Measurements from ENCODE around the gene USP11.

Gene USP11

DNA sequence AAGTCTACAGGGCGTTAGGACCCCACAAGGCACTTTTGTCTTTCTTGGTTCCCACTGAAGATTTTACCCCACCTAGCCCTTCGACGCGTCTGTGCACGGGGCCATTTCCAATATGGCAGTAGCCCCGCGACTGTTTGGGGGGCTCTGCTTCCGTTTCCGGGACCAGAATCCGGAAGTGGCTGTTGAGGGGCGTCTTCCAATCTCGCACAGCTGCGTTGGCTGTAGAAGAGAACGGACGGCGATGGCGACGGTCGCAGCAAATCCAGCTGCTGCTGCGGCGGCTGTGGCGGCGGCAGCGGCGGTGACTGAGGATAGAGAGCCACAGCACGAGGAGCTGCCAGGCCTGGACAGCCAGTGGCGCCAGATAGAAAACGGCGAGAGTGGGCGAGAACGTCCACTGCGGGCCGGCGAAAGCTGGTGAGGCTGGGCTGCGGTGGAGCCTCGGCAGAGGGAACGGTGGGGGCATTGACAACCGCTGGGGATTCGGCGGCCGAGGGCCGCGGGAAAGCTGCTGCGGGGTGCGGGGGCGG lies at the start of gene USP11:
USP11 (plus strand) TSS at position 207 of the 530 bp plus-strand sequence; CDS start at position 242, 35 bp downstream.
- DNase-seq: peak; percentile 72

DNA sequence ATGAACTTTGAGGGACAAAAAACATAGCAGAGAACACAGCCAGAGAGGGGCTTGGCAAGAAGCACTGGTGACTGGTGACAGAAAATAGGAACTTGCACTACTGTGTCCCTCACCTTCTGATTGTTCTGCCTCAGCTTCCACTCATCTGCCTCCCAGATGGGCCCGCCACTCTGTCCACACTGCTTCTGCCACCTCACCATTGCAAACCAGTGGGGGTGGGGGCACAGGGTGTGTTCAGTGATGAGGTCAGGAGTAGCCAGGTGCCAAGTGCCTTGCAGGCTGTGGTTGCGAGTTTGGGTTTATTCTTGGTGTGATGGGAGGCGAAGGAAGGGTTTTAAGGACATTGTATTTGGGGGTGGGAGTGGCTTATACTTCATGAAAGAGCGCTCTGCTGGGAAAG lies 48.3 kb upstream of the USP11 start:
- DNase-seq: no peak

DNA sequence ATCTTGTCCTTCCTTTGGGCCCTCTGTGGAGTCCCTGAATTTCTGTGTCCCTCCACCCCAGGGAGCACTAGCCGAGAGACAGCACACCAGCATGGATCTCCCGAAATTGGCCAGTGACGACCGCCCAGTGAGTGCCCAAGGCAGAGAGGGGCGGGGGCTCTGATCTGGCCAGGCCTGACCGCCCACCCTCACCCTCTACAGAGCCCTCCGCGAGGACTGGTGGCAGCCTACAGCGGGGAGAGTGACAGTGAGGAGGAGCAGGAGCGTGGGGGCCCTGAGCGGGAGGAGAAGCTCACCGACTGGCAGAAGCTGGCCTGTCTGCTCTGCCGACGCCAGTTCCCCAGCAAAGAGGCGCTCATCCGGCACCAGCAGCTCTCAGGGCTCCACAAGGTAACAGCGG lies 47.6 kb upstream of the USP11 start:
- no peak for DNase-seq

DNA sequence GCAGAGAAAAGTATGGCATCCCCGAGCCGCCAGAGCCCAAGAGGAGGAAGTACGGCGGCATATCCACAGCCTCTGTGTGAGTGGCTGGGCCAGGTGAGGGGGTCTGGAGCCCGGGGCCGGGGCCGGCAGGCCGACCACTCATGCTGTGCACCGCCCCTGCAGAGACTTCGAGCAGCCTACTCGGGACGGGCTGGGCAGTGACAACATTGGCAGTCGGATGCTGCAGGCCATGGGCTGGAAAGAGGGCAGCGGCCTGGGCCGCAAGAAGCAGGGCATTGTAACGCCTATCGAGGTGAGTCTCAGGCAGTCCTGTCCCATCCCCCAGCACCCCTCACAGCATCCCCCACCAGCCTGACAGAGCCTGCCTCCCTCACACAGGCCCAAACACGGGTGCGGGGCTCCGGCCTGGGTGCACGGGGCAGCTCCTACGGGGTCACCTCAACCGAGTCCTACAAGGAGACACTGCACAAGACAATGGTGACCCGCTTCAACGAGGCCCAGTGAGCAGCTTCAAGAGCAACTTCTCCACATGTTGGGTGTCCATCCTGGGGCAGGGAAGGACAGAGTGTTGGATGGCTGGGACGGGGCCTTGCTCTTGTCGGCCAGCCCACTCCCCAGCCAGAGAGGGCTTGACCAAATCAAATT lies 46.6 kb upstream of the USP11 start:
- no peak for DNase-seq

DNA sequence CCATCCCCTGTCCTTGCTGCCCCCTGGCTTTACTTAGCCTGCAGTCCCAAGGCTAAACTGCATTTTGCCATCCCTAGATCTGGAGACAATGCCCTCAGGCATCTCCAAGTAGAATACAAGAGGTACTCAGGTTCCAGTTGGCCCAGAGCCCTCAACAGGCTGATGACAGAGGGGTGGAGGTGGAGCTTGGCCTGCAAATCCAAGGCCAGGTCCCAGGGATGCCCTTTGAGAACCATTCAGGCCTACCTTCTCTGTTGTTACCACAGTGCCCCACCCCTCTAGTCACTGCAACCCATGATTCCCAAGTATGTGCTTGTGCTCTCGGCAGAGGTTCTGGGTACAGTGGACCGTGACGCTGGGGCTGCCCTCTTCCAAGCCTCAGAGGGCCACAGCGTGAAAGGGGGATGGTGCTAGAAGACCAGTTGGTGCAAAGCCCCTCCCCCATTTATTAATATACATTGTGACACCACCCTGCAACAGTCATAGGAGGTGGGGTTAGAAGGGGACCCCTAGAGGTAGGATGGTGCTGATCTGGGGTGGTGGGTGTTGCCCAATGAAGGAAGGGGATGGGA lies 45.6 kb upstream of the USP11 start:
- DNase-seq: no peak

DNA sequence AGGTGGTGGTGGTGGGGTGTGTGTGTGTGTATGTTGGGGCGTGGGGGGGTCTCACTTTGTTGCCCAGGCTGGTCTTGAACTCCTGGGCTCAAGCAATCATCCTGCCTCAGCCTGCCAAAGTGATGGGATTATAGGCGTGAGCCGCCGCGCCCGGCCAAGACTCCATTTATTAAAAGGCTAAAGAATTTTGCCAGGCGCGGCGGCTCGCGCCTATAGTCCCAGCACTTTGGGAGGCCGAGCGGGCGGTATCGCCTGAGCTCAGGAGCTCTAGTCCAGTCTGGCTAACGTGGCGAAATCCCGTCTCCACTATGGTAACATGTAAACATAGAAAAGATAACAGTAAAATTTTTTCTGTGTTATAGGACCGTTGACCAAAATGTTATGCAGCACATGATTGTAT lies 42.9 kb upstream of the USP11 start:
- no peak for DNase-seq

DNA sequence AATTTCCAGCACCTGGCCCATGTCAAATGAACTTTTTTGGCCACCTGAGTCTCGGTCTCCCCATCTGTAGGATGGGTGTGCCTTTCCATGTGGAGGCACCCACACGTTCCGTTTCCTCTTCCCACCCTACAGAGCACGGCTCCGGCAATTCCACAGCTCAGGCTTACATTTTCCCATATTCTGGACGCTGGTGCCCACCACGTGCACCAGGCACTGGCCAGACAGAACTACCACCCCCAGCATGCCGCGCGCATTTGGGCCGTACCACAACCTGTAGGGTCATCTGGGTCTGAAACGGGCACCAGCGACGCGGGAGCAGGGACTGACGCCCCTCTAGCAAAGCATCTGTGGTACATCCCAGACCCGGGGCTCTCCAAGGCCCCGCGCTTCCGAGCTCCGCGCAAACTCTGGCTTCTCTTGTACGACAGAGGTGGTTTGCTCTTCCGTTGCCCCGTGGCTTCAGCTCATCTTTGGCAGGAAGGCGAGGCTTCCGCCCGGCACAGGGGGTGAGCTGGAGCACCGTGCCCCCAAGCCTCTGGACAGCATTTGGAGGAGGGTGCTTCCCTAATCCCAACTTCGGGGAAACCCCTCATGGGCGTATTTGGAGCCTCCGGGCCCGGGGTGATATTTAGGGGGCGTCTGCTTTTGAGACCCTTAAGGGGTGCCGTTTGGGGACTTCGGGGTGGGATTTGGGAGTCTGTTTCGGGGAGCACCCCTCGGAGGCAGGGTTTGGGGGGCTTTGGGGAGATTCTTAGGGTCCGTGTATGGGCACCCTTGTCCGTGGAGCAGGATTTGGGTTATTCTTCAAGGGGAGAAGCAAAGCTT lies 42.2 kb upstream of the USP11 start:
- DNase-seq: peak; percentile 83

DNA sequence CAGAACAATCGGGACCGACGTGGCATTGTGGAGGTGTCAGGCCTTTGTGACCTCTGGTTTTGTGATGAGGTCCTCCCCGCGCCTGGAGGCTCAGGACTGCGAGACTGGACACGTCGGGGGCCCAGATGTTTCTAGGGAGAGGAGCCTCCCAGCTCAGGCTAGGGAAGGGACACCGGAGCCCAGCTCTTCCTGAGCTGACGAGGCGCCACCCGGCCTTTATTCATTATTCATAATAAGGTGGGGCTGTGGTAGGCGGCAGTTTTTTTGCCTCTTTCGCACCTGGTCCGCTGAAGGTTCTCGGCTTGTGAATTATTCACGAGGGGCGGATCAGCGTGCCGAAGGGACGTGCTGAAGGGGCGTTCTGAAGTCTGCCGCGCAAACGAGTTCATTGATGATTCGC lies 41.5 kb upstream of the USP11 start:
- peak; percentile 69 for DNase-seq

DNA sequence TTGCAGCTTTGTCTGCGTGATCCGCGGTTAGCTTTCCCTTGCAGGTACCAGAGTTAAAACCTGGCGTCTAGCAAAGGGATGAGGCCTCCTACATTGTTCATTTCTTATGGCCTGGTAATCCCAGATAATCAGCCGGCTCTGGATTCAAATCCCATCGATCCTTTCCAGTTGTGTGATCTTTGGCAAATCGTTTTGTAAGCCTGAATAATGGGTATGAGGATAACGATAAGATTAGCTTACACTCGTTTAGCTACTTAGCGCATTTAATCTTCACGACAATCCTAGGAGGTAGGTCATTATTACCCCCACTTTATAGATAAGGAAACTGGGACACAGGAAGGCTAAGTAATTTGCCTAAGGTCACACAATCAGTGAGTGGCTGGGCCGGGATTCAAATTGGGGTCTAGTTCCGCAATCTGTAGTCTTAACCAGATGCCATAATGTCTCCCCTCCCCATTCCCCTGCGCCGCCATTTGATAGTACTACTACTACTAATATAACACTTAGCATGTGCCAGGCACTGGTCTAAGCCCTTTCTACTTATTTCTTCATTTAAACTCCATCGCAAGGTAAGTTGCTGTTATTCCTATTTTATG lies 40.9 kb upstream of the USP11 start:
- no peak for DNase-seq

DNA sequence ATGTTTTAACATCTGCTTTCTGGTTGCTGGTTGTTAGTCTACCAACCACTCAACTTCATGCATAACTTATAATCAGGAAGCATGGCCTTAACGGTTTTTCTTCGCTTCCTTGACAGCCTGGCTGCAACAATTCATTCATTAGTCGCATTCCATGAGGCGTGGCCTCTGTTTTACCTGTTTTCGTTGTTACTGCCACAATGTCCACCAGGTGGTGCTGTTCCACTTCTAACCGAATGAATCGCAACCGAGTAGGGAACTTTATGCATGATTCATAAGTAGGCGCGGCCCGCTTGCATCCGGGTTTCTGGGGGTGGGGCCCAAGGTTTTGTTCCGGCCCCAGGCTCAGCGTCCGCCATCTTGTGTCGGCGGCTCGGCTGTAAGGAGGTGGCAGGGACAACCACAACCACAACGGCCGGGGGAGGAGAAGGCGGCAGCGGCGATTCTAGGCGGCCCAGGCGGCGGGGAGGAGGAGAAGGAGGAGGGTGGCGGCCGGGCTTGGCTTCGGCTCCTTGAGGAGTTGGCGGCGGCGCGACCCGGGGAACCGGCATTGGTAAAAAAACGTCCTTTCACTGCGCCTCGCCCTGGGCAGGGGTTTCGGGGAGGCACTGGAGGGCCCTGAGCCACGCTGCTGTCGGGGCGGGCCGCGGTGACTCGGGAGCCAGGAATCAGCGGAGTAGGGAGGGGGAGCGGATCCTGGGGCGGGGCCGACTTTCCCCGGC lies 39.2 kb upstream of the USP11 start, which contains the start of gene UBA1:
UBA1 (plus strand) TSS at position 355 of the 719 bp plus-strand sequence. CDS start 4,974 bp downstream, outside the sequence.
- peak; percentile 90 for DNase-seq

DNA sequence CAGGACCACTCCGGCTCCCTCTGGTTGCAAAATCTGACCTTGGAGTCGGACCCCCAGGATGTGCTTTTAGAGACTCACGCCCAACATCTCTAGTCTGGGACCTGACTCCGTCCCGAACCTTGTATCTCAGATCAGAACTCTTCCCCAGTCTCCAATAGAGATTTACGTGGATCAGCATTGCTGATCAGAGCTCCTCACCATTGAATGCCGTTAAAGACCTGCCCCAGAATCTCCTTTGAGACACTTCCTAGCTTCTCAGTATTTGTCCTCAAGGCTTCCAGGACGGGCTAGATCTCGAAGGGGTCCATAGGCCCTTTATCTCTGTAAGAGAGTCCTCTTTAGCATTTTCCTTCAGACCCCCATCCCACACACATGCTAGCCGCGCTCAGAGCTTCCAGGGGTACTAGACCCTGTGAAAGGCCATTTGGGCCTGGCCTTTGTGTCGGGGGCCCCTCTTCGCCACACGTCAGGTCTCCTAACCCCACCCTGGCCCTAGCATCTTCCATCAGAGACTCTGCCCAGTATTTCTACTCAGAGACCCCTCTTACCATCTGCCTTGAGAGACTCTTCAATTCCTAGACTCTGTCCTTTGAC lies 38.5 kb upstream of the USP11 start:
- DNase-seq: no peak

DNA sequence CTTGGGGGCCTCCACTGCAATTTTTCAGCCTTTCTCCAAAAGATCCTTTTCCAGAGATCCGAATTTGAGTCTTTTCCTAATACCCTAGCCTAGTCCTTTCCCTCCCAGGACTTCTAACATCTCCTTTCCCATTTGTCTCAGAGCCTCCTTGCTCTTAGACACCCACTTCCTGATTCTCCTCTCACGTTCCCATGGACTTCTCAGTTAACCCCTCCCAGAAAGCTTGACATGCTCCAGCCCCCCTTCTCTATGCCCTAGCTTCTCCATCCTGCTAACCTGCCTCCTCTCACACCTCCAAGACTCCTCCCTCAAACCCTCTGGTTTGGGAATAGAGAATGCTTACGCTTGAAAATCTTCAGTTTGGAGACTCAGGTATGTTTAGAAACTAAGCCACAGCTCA lies 36.7 kb upstream of the USP11 start:
- no peak for DNase-seq

DNA sequence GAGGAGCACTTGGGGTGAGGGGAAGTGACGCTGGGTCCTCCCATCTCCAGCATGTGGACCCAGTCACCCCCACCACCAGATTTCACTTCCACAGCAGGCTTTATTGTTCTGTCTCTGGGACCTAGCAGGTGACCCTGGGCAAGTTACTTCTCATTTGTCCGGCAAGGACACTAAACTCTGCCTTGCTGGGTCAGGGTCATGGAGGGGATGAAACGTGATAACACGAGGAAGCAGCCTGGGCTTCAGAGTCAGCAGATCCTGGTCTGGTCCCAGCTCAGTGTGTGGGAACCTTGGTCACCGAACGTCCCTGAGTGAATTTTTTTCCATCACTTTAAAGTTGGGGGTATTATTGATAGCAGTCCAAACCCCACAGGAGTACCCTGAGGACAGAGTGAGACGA lies 35.3 kb upstream of the USP11 start:
- DNase-seq: no peak

DNA sequence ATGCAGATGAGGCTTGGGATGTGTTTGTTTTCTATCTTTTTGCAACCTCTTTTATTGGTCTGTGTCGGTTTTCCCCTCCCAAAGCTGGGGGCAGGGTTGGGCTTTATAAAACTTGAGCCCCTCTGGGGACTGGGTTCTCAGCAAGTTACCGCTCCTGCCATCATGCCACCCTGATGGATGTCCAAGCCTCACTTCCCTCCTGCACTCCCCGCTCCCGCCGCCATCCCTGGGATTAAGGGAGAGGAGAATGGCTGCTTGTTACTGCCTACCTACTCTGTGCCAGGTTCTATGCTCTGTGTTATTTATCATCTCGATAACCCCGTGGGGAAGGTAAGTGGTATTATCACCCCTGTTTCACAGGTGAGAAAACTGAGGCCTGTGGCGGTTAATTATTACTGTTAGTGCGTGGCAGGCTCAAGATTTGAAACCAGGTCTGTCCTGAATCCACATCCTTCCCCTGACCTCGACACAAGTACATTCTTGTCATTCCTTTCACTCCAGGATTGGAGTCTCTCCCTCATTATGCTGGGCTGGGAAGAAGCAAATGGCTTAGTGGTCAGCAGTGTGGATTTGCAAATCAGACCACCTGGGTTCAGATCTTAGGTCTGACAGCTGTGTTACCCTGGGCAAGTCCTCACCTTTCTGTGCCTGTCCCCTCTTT lies 34.7 kb upstream of the USP11 start:
- no peak for DNase-seq

DNA sequence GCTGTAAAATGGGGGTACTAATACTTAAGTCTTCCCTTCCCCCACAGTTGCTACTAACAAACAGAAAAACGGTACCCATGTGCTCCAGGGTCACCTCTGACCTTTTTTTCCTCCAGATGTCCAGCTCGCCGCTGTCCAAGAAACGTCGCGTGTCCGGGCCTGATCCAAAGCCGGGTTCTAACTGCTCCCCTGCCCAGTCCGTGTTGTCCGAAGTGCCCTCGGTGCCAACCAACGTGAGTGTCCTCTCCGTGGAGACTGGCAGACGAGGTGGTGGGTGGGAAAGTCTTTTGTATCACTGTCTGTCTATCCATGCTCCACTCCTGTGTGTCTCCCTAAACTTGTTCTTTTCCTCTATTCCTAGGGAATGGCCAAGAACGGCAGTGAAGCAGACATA lies 34.1 kb upstream of the USP11 start:
- no peak for DNase-seq

DNA sequence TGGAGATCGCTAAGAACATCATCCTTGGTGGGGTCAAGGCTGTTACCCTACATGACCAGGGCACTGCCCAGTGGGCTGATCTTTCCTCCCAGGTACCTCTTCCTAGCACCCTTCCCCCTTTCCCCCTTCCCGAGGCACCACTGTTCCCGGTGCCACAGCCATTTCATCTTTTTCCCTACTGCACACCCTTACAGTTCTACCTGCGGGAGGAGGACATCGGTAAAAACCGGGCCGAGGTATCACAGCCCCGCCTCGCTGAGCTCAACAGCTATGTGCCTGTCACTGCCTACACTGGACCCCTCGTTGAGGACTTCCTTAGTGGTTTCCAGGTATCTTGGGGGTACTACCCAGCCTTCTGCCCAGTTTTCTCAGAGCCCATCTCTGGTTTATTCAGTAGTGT lies 33.5 kb upstream of the USP11 start:
- DNase-seq: no peak

DNA sequence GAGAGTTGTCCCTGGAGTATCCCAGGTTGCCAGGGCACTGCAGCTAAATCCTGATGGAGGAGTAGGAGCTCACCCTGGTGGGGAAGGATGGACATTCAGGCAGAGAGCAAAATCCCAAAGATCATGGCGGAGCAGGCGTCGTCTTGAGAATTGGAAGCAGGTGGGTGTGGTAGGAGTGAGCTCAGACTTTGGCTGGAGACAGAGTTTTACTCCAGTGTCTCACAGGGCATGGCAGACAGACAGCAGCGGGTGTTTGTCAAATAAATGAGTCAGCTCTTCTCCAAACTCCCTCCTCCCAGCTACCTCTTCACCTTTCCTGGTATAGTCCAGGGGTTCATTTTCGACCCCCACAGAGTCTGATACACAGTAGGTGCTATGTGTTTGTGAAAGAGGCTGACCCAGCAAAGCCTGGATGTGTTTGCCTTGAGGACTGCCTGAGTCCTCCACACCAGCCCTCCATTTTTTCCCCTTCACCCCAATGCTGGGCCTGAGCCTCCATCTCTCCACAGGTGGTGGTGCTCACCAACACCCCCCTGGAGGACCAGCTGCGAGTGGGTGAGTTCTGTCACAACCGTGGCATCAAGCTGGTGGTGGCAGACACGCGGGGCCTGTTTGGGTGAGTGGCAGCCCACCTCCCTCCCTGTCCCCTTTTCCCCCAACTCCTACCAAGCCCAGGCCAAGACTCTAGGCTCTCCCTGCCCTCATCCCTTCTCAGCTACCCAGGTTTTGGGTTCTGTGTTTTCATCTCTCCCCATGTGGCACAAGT lies 32.2 kb upstream of the USP11 start:
- DNase-seq: no peak

DNA sequence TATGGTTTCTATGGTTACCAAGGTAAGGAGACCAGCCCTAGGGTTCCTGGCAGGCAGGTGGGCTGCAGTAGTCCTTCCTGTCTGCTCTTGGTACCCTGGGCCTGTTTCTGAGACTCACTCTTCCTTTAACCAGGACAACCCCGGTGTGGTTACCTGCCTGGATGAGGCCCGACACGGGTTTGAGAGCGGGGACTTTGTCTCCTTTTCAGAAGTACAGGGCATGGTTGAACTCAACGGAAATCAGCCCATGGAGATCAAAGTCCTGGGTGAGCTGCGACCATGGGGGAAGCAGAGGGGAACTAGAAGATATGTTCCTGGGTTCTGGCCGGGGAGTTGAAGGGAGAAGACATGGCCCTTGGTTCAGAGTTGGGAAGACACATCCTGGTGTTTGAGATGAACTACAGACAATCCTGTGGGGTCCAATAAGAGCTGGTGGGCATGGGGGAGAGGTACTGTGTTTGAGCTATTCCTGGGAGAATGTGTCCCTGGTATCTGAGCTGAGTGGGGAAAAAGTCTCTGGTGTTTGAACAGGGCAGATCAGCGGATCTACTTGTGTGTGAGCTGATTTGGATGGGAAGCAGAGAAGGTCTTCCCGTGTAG lies 31.4 kb upstream of the USP11 start:
- DNase-seq: no peak

DNA sequence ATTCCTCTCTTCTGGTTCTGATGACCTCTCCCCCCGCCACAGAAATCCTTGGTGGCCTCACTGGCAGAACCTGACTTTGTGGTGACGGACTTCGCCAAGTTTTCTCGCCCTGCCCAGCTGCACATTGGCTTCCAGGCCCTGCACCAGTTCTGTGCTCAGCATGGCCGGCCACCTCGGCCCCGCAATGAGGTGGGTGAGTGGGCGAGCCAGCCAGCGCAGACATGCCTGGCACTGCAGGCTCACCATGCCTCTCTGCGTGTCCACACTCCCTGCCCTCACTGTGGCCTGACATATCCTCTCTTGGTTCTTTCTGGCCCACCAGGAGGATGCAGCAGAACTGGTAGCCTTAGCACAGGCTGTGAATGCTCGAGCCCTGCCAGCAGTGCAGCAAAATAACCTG lies 30.5 kb upstream of the USP11 start:
- no peak for DNase-seq

DNA sequence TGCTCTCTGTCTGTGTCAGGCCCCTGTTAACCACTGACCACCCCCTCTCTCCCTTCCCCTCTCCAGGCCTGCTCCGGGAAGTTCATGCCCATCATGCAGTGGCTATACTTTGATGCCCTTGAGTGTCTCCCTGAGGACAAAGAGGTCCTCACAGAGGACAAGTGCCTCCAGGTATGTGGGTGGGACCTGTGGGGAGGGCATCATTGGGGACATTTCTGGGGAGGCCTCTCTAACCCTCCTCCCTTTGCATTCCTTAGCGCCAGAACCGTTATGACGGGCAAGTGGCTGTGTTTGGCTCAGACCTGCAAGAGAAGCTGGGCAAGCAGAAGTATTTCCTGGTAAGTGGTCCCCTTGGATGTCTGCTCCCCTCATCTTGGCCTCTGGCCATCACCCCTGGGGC lies 29.9 kb upstream of the USP11 start:
- DNase-seq: no peak

DNA sequence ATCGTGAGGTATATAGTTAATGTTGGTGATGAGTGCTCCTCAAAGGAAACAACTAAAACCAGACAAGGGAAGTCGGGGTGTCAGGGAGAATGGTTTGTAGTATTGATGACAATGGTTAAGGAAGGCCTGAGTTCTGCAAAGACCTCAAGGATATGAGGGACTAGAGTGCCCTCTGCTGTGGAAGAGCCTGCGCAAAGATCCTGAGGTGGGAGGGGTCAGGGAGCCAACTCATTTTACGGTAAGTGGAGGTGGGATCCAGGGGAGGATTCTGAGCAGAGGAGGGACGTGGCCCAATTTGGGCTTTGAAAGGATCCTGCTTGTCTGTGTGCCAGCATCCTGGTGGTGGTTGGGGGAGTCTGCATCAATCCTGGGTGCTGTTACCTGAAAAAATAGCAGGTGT lies 27.8 kb upstream of the USP11 start:
- no peak for DNase-seq

Data from activated CD8-positive, alpha-beta memory T cell treated with anti-CD3 and anti-CD28 coated beads, Interleukin-2, amount 50 U/mL, for 48 hours (primary cell).